RPMI8226 (cell line): ENCODE results near the gene REPS2.

Experiments used
- DNase-seq: peaks from one replicate; pipeline ENCODE4 v3.0.0-alpha.2; 2015

Gene REPS2

DNA sequence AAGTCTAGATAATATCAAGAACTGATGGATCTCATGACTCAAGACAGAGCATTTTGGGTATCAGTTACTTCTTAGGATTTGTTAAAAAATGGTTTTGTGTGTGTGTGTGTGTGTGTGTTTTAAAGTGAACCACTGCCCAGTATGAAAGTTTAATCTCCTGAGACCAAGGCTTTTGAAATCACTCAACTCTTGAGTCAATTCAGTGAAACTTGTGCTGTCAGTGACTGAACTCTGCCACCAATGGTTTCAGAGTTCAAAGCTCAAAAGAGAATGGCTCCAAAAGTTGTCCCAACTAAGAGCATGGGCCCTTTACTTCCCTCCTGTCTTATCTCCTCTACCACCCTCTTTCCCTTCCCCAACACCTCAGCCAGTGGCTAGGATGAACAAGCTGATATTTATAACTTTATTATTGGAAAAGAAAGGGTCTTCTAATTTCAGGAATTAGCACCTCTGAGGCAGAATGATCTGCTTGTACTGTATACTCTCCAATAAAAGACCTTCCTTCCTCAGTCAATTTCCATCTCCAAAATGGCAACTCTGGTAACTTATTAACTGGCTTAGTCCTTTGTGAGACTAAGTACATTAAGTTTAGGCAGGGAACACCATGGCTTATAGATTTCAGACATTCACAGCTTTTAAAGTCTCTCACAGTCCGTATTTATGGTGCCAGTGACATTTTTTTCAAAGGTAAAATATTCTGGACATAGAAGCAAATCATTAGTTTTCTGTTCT, 152.2 kb downstream of the REPS2 start:
- no peak for DNase-seq

DNA sequence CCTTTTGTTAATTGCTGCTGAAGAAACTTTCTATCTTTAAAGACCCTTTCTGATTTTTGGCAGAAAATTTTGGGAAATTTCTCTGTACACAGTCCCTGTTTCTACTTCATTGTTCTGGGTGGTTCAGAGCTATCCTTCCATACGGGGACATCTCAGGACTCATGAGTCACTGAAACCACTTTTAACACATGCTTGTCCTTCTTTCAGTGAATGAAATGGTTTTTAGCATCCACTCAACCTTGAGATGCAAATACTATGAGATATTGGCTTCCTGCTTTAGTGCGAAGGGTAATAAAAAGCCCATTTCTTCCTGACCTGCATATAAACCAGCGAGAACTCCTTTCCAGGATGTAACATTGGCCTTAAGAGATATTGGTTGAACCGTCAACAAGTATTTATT, 158.0 kb downstream of the REPS2 start:
- no peak for DNase-seq

DNA sequence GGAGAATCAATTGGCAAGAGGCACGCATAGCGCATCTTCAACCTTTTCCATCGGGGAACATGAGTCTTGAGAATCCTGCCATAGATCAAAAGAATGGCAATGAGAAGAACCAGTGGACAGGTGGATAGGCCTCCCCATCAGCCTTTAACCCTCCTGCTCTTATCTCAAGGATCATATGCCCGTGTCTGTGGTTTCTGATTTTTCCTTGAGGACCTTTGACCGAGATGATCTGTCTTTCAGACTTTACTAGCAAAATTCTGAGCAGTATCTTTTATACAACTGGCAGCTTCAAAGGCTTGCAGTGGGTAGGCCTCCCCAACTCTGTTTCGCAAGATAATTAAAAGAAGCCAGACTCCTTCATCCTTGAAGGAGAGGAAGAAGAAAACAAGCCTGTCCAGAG, 174.4 kb downstream of the REPS2 start:
- no peak for DNase-seq

DNA sequence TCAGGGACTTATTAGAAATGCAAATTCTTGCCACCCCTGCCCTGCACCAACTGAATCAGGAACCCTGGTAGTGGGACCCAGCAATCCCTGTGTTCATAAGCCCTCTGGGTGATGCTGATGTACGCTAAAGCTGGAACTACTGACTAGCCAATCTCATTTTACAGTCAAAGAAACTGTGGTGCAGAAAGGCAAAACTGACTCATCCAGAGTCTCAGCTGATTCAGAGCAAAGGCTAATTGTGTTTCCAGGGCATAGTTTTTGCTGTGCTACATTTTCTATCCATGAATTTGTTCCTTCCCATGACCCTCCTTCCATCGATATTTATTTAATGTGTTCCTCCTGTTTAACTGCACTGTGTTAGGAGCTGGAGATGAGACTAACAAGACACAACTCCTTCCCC, 207.5 kb downstream of the REPS2 start:
- no peak for DNase-seq

DNA sequence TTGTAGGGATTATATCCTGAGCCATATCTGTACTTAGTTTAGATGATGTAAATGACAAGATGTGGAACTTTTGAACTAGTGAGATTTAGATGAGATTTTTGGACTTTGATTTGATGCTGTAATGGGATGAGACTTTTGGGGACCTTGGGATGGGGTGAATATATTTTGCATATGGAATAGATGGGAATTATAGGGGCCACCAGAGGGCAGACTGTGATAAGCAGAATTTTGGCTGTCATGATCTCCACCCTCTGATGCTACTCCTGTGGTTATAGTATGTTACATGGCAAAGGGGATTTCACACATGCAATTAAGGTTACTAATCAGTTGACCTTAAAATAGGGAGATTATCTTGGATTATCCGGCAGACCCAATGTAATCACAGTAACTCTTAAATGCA, 214.5 kb downstream of the REPS2 start:
- DNase-seq, result no peak

DNA sequence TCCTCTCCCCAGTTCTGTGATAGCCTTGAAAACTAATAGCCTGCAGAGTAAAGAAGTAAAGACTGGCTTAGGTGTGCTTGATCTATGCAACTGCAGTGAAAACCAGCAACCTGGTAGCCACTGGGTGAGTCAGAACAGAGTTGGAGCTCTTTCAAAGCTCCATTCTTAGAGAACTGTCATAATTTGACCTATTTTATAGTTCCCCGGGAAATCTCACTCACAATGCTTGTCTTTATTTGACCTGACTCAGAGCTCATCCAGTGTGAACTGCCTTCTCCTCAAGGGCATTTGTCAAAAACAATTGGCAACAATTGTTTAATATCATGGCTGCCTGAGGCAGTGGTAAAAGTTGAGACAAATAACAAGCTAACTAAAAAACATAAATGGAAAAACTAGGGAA, 215.5 kb downstream of the REPS2 start:
- DNase-seq, result no peak

DNA sequence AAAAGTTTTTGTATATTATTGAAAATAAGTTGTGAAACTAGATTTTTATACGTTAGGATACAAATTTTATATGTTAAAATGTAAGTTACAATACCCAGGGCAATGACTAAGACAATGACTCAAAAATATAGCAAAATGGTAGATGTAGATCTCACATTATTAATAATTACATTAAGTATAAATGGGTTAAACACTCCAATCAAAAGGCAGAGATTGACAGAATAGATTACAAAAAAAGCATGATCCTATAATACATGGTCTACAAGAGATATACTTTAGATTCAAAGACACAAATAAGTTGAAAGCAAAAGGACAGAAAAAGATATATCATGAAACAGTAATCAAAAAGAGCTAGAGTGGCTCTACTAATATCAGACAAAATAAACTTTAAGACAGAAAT, 217.6 kb downstream of the REPS2 start:
- no peak for DNase-seq

DNA sequence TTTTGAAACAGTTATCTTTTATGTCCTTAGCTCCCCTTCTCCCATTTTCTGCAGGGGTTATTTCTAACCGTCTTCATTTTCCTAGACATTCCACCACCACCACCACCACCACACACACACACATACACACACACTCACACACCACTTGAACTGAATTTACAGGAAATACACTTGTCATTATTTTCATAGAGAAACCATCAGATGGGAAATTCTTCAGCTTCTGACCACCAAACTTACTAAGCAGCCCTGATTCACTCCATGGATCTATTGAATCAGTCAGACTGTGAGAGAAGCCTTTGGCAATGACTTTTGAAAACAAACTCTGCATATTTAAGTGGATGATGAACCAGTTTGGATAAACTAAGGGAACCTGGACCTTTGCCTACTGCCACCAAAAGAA, 218.5 kb downstream of the REPS2 start:
- no peak for DNase-seq

DNA sequence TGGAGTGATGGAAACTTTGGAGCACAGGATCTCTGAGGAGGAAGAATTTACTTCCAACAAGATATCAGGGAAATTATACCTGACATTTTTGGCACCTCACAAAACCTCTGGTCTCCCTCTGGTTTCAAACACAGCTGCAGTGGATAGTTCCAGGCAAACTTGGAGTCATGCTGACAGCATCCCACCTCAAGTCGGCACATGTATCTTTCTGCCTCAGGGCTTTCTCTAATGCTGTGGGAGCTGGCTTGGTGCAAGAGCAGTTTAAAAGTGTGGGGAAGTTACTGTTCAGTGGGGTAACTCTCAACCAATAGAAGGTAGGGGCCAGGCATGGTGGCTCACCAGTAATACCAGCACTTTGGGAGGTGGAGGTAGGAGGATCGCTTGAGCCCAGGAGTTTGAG, 221.5 kb downstream of the REPS2 start:
- DNase-seq, result no peak

DNA sequence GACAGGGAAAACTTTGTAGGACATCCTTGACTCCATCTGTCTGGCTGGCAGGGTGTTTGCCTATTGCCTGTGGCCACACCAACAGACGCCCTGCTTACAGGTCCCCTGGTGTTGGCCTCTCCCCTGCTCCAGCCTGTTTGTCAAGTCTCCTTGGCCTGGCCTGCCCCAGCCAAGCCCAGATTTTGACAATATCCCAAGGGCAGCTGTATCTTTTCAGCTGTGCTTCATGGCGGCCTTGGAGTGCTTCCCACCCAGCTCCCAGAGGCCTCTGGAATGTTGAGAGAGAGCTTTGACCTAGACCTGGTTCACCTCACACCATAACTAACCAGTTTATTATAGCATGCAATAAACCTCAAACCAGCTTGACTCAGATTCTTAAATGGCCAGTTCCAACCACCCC, 224.5 kb downstream of the REPS2 start:
- DNase-seq, result no peak

DNA sequence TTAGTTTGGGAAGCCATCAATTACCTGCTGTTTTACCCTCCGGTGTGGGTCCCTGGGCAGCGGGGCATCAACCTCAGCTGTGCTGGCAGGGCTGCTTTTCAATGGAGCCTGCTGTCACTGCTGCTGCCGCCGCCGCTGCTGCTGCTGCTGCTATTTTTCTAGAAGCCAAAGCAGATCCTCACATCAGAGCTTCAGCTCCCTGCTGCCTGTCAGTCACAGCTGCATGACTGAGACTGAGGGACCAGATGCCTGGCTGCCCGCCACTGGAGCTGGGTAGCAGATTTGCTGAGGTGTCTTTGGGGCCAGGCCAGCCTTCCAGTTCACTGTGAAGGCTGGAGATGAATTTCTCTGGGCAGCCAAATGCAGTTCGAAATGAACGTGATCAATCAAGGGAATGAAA, 228.2 kb downstream of the REPS2 start:
- DNase-seq, result peak; percentile 20

DNA sequence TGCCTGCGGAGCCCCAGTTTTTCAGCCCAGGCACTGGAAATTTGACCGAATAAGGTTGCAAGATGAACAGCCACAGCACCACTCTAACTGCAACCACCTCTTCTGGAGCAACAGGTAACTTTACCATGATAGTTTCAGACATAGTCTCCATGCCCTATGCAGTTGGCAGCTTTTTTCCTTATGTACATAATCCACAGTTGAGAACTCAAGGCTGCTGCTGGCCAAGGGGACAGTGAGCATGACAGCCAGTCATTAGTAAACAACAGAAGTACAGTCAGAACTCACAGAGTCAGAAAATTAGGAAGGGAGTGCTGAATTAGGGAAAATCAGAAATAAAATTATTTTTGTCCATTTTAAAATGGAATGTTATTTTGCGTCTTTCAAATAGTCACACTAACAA, 235.9 kb downstream of the REPS2 start:
- no peak for DNase-seq

DNA sequence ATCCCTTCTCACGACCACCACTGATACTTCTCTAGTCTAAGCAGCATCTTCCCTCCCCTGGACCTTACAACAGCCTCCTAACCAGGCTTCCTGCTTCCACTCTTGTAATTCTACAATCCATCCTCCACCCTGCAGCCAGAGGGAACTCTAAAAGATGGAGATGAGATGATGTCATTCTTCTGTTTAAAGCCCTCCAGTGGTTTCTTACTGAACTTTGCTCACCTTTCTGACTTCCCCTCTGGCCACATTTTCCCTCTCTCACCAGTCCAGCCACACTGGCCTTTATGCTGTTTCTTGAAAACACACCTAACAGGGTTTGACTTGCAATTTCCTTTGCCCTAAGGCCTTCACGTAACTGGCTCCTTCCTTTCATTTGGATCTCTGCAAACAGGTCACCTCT, 237.1 kb downstream of the REPS2 start:
- DNase-seq, result no peak

DNA sequence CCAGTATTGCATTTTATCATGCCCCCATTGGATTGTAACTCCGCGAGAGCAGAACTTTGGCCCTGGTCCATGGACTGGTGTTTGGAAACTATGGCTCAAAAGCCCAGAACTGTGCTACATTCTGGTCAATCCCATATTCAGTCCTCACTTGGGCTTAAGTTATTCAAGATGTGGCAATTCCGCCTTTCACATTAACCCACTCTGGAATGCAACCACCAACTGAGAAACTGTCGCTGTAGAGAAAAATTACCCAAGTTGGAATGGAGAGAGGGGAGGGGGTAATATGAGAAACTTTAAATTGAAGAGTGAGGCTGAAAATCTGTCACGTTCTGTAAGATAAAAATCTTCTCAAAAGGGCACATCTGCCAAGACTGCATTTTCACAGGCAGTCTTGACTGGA, 239.0 kb downstream of the REPS2 start:
- no peak for DNase-seq

DNA sequence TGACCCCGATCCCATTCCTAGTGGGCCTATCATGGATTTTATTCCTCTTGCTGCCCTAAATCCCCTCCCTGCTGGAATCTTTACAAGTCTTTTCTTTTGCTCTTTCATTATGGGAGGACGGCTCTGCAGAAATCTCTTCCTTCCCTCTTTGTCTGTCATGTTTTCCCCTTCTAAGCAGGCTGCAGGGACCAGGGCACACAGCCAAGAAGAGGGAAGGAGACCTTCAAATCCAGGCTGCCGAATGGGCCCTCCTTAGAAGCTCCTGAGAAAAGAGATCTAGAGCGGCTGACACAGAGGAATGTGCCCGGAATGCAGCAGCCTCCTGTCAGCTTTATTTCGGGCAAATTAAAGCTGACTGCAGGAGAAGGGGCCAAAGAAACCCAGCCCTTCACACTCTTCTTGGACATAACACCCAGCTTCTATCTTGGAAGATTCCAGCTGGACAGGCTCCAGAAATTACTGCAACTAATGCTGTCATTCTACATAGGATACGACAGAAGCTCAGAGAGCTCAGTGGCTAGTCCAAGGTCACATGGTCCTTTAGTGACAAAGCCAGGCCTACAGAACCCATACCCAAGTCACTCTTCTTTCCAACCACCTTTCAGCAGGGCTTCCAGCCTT, 240.8 kb downstream of the REPS2 start:
- no peak for DNase-seq

DNA sequence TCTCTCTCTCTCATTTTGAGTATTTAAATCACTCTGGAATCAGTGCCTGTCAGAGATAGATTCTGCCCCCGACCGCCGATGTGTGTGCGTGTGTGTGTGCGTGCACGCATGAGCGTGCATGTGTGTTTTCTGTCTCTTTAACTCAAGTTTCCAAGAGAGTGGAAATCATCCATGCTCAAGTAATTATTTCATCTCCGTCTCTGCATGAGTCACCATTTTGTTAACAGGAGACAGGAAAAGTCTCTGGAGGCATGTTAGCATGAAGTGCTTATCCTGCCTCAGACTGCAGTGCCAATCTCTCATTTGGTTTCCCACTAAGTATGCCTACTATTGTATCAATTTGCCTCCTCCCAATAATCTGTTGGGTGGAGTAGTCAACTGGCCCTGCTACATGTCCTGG, 245.6 kb downstream of the REPS2 start:
- DNase-seq, result no peak
